GM13977 (cell line): Measurements from ENCODE around the gene TRMT61A.

Experiments used
- DNase-seq: peaks from one replicate; pipeline ENCODE4 v3.0.0; 2012; ENCODE audit warnings: low spot score
- CTCF ChIP-seq: IDR thresholded peaks from 2 replicates; pipeline ENCODE4 v1.5.1; 2012; ENCODE audit warnings: mild to moderate bottlenecking, control low read depth; ENCODE audit not compliant: insufficient read depth; ENCODE audit errors: extremely low read depth, missing control alignments
- in situ Hi-C: fragments of 300-500 bp; cut with MboI; formaldehyde crosslinking; loops from one replicate; pipeline ENCODE4 v1.12.0; 2022; ENCODE audit warnings: low sequenced_read_pairs, low pct_unique_long_range_greater_than_20kb, mixed read lengths, inconsistent platforms; ENCODE audit not compliant: unreplicated experiment

TRMT61A gene

GRCh38 chr14:103540821-103541708, 12.1 kb downstream of the TRMT61A start:
- in situ Hi-C loops, result no loop called here
- TF ChIP-seq CTCF, result no peak
- DNase-seq, result no peak

- no peak for DNase-seq
- no peak for TF ChIP-seq CTCF
- in situ Hi-C loops, result no loop called here
Observed at GRCh38 chr14:103541709-103542604, 13.0 kb downstream of the TRMT61A start.

- in situ Hi-C loops, result no loop called here
- no peak for DNase-seq
Observed at GRCh38 chr14:103542605-103543088, 13.7 kb downstream of the TRMT61A start.

GRCh38 chr14:103543140-103543539, 14.1 kb downstream of the TRMT61A start:
- no peak for TF ChIP-seq CTCF
- DNase-seq, result no peak
- in situ Hi-C loops, result no loop called here

More at GRCh38 chr14:103542605-103543088, 13.7 kb downstream of the TRMT61A start:
- TF ChIP-seq CTCF, result no peak

- no peak for DNase-seq
- TF ChIP-seq CTCF, result no peak
- in situ Hi-C loops, result no loop called here
Observed at GRCh38 chr14:103543721-103544387, 14.9 kb downstream of the TRMT61A start.

GRCh38 chr14:103544388-103545218, 15.6 kb downstream of the TRMT61A start:
- in situ Hi-C loops, result no loop called here
- no peak for TF ChIP-seq CTCF
- no peak for DNase-seq
